Neuronal stem cell (in vitro differentiated cells): ENCODE results near the gene CD68.

Source experiments
- DNase-seq: peaks from one replicate; pipeline ENCODE4 v3.0.0-alpha.2; 2013; ENCODE audit warnings: low spot score
- H2AFZ ChIP-seq: one replicate; pipeline ENCODE4 v1.6.1; 2013; ENCODE audit warnings: mild to moderate bottlenecking, low read length, inconsistent platforms
- H2AK5ac ChIP-seq: 2 replicates; pipeline ENCODE4 v1.6.1; 2013; ENCODE audit warnings: low read depth, mild to moderate bottlenecking, inconsistent platforms, low read length, moderate library complexity, mixed read lengths
- H2BK120ac ChIP-seq: 2 replicates; pipeline ENCODE4 v1.6.1; 2013; ENCODE audit warnings: low read depth, mild to moderate bottlenecking, inconsistent platforms, low read length, moderate library complexity, mixed read lengths
- H2BK12ac ChIP-seq: one replicate; pipeline ENCODE4 v1.6.1; 2013; ENCODE audit warnings: low read length, inconsistent platforms
- H2BK15ac ChIP-seq: 2 replicates; pipeline ENCODE4 v1.6.1; 2013; ENCODE audit warnings: mild to moderate bottlenecking, low read length, inconsistent platforms, mixed read lengths
- H2BK5ac ChIP-seq: one replicate; pipeline ENCODE4 v1.6.1; 2013; ENCODE audit warnings: inconsistent platforms, mild to moderate bottlenecking, low read length, moderate library complexity
- H3K14ac ChIP-seq: one replicate; pipeline ENCODE4 v1.6.1; 2013; ENCODE audit warnings: low read length, inconsistent platforms
- H3K18ac ChIP-seq: 2 replicates; pipeline ENCODE4 v1.6.1; 2013; ENCODE audit warnings: low read length, inconsistent platforms
- H3K23ac ChIP-seq: 2 replicates; pipeline ENCODE4 v1.6.1; 2013; ENCODE audit warnings: low read depth, mild to moderate bottlenecking, mixed read lengths, low read length, inconsistent platforms; ENCODE audit not compliant: poor library complexity
- H3K27ac ChIP-seq: replicated peaks from 3 replicates; pipeline ENCODE4 v1.5.1; 2013; ENCODE audit warnings: low read length, inconsistent platforms
- H3K27me3 ChIP-seq, 3 experiments: 2 replicates each; pipeline ENCODE4 v1.6.1; 2013; ENCODE audit warnings: low read length in 3 of 3, mild to moderate bottlenecking in 2 of 3, inconsistent platforms in 1 of 3, low read depth in 1 of 3, mixed read lengths in 1 of 3, moderate library complexity in 1 of 3; ENCODE audit not compliant: control insufficient read depth in 3 of 3, insufficient read depth in 3 of 3
- H3K36me3 ChIP-seq, 2 donors: replicated peaks in 1 of 2; 2 replicates each; pipeline ENCODE4 v1.6.1; 2013; ENCODE audit warnings: low read length in 2 of 2; ENCODE audit not compliant: control insufficient read depth in 2 of 2, insufficient read depth in 2 of 2
- H3K4ac ChIP-seq: 2 replicates; pipeline ENCODE4 v1.6.1; 2013; ENCODE audit warnings: inconsistent platforms, mild to moderate bottlenecking, low read length, moderate library complexity
- H3K4me1 ChIP-seq, 2 donors: 1 replicate in 1 of 2; 2 replicates in 1 of 2; pipeline ENCODE4 v1.6.1; 2013; ENCODE audit warnings: low read length in 2 of 2, low read depth in 1 of 2; ENCODE audit not compliant: control insufficient read depth in 2 of 2, insufficient read depth in 1 of 2
- H3K4me2 ChIP-seq: one replicate; pipeline ENCODE4 v1.6.1; 2013; ENCODE audit warnings: mild to moderate bottlenecking, low read length, inconsistent platforms; ENCODE audit not compliant: insufficient read depth, poor library complexity, severe bottlenecking
- H3K4me3 ChIP-seq, 2 donors: 2 replicates each; pipeline ENCODE4 v1.5.1; 2013; ENCODE audit warnings: low read length in 2 of 2, mild to moderate bottlenecking in 2 of 2, inconsistent platforms in 1 of 2, moderate library complexity in 1 of 2
- H3K79me1 ChIP-seq: one replicate; pipeline ENCODE4 v1.6.1; 2013; ENCODE audit warnings: low read depth, mild to moderate bottlenecking, inconsistent platforms, low read length, moderate library complexity
- H3K9ac ChIP-seq: one replicate; pipeline ENCODE4 v1.6.1; 2013; ENCODE audit warnings: mild to moderate bottlenecking, low read depth, low read length, inconsistent platforms; ENCODE audit not compliant: poor library complexity
- H3K9me3 ChIP-seq, 2 donors: replicated peaks in 1 of 2; 2 replicates each; pipeline versions ENCODE3 to v1.6.1; 2013; ENCODE audit warnings: low read length in 2 of 2, mild to moderate bottlenecking in 2 of 2, inconsistent platforms in 1 of 2, low read depth in 1 of 2, mixed read lengths in 1 of 2, moderate library complexity in 1 of 2; ENCODE audit not compliant: control insufficient read depth in 2 of 2, insufficient read depth in 1 of 2
- H4K8ac ChIP-seq: one replicate; pipeline ENCODE4 v1.6.1; 2013; ENCODE audit warnings: low read depth, mild to moderate bottlenecking, inconsistent platforms, low read length, moderate library complexity
- H4K91ac ChIP-seq: one replicate; pipeline ENCODE4 v1.6.1; 2013; ENCODE audit warnings: low read length, low read depth, mild to moderate bottlenecking, inconsistent platforms; ENCODE audit not compliant: poor library complexity
- WGBS, 2 donors: extraction: QIAGEN DNeasy Blood & Tissue Kit; methylation state at CpG; one replicate each; pipeline ENCODE4 v1.1.7; 2013; ENCODE audit warnings: missing lambda C conversion rate in 2 of 2, mixed read lengths in 1 of 2; ENCODE audit not compliant: insufficient read length in 2 of 2, insufficient replicate concordance in 1 of 2; ENCODE audit errors: extremely low coverage in 2 of 2; 5-methylcytosine and 5-hydroxymethylcytosine counted together

CD68 gene

GRCh38 chr17:7589891-7590691, 10.7 kb downstream of the CD68 start, which contains the start of gene SOX15:
SOX15 (minus strand) TSS chr17:7590094; CDS start chr17:7589676, 418 bp downstream.
- H3K27ac ChIP-seq = peak within 1 kb of the TSS; percentile 95
- no peaks in the 10 kb centered on the region for H3K9me3 ChIP-seq
- H2BK5ac ChIP-seq = peak within 1 kb of the TSS; percentile 50
- H3K4ac ChIP-seq = peak within 1 kb of the TSS; percentile 30
- H2BK12ac ChIP-seq = peak within 1 kb of the TSS; percentile 24
- peak within 1 kb of the TSS; percentile 75 for H3K23ac ChIP-seq
- H3K18ac ChIP-seq = peak within 1 kb of the TSS; percentile 94
- DNase-seq = no peak
- peaks cover 11 to 35% of the 10 kb centered on the region in 2 donors for H3K4me1 ChIP-seq
- H2BK120ac ChIP-seq = peak within 1 kb of the TSS; percentile 63
- peak within 1 kb of the TSS in 1 of 2 donors; percentile 37 for H3K4me3 ChIP-seq
- no CpG with 5 or more reads among the region's 24 CpGs for WGBS, 2 donors
- no peak within 1 kb of the TSS for H4K8ac ChIP-seq
- H3K4me2 ChIP-seq = peak within 1 kb of the TSS; percentile 59
- H2AFZ ChIP-seq = no peak within 1 kb of the TSS
- H3K14ac ChIP-seq = no peak within 1 kb of the TSS
- H2BK15ac ChIP-seq = peak within 1 kb of the TSS; percentile 90
- peak within 1 kb of the TSS; percentile 99 for H2AK5ac ChIP-seq
- H3K9ac ChIP-seq = peak within 1 kb of the TSS; percentile 86
- peaks cover 54 to 94% of the 10 kb centered on the region in 2 donors for H3K36me3 ChIP-seq
- H3K79me1 ChIP-seq = peaks cover 3% of the 10 kb centered on the region
- peak within 1 kb of the TSS; percentile 73 for H4K91ac ChIP-seq
- no peaks in the 10 kb centered on the region for H3K27me3 ChIP-seq

GRCh38 chr17:7590743-7591142, 11.3 kb downstream of the CD68 start:
- peak overlapping the region; percentile 95 for H3K27ac ChIP-seq
- H3K9me3 ChIP-seq = no peaks in the 10 kb centered on the region
- H2AK5ac ChIP-seq = no peak overlapping the region
- H3K36me3 ChIP-seq = peaks cover 59 to 97% of the 10 kb centered on the region in 2 donors
- WGBS, 2 donors = no CpG with 5 or more reads among the region's 4 CpGs
- H3K9ac ChIP-seq = no peak overlapping the region
- no peak overlapping the region for H3K14ac ChIP-seq
- H4K91ac ChIP-seq = no peak overlapping the region
- no peak overlapping the region for H3K18ac ChIP-seq
- H2BK15ac ChIP-seq = no peak overlapping the region
- no peak overlapping the region for H2BK5ac ChIP-seq
- H3K27me3 ChIP-seq = no peaks in the 10 kb centered on the region
- H2BK120ac ChIP-seq = no peak overlapping the region
- H3K4me3 ChIP-seq = no peak overlapping the region
- DNase-seq = peak; percentile 74
- no peak overlapping the region for H3K23ac ChIP-seq
- no peak overlapping the region for H2AFZ ChIP-seq
- H2BK12ac ChIP-seq = no peak overlapping the region
- H3K4me1 ChIP-seq = peaks cover 11 to 35% of the 10 kb centered on the region in 2 donors
- H3K4me2 ChIP-seq = peak overlapping the region; percentile 40
- peaks cover 3% of the 10 kb centered on the region for H3K79me1 ChIP-seq
- no peak overlapping the region for H4K8ac ChIP-seq
- no peak overlapping the region for H3K4ac ChIP-seq

- peak overlapping the region; percentile 33 for H2BK12ac ChIP-seq
- no peak overlapping the region for H4K8ac ChIP-seq
- H3K4me3 ChIP-seq = no peak overlapping the region
- peak overlapping the region; percentile 56 for H3K4ac ChIP-seq
- H3K36me3 ChIP-seq = peaks cover 60 to 99% of the 10 kb centered on the region in 2 donors
- H3K4me2 ChIP-seq = no peak overlapping the region
- H3K27me3 ChIP-seq = no peaks in the 10 kb centered on the region
- no CpG with 5 or more reads among the region's 5 CpGs for WGBS, 2 donors
- DNase-seq = no peak
- peak overlapping the region; percentile 82 for H2BK5ac ChIP-seq
- H3K18ac ChIP-seq = peak overlapping the region; percentile 94
- H3K27ac ChIP-seq = peak overlapping the region; percentile 95
- peak overlapping the region; percentile 61 for H4K91ac ChIP-seq
- peak overlapping the region; percentile 10 for H2BK15ac ChIP-seq
- H3K4me1 ChIP-seq = peaks cover 11 to 35% of the 10 kb centered on the region in 2 donors
- peak overlapping the region; percentile 33 for H2AK5ac ChIP-seq
- H3K9ac ChIP-seq = no peak overlapping the region
- H3K23ac ChIP-seq = no peak overlapping the region
- H2BK120ac ChIP-seq = peak overlapping the region; percentile 33
- peaks cover 2% of the 10 kb centered on the region for H3K79me1 ChIP-seq
- no peak overlapping the region for H3K14ac ChIP-seq
- H2AFZ ChIP-seq = no peak overlapping the region
- H3K9me3 ChIP-seq = no peaks in the 10 kb centered on the region
Observed at GRCh38 chr17:7591596-7591995, 12.2 kb downstream of the CD68 start.

- H2BK12ac ChIP-seq = no peak overlapping the region
- H3K4me3 ChIP-seq = no peak overlapping the region
- no peak overlapping the region for H2BK5ac ChIP-seq
- H3K18ac ChIP-seq = peak overlapping the region; percentile 49
- peaks cover 52 to 99% of the 10 kb centered on the region in 2 donors for H3K36me3 ChIP-seq
- no peak overlapping the region for H3K9ac ChIP-seq
- H4K8ac ChIP-seq = no peak overlapping the region
- peak overlapping the region; percentile 13 for H2BK120ac ChIP-seq
- no peak overlapping the region for H2AFZ ChIP-seq
- peak overlapping the region; percentile 95 for H3K27ac ChIP-seq
- no peak overlapping the region for H3K14ac ChIP-seq
- no peak overlapping the region for H2AK5ac ChIP-seq
- no peak overlapping the region for H4K91ac ChIP-seq
- H3K79me1 ChIP-seq = no peaks in the 10 kb centered on the region
- peaks cover 11 to 35% of the 10 kb centered on the region in 2 donors for H3K4me1 ChIP-seq
- no CpG with 5 or more reads among the region's 23 CpGs for WGBS, 2 donors
- H3K4me2 ChIP-seq = no peak overlapping the region
- peak overlapping the region; percentile 83 for H2BK15ac ChIP-seq
- no peaks in the 10 kb centered on the region for H3K27me3 ChIP-seq
- H3K4ac ChIP-seq = no peak overlapping the region
- H3K23ac ChIP-seq = no peak overlapping the region
- no peaks in the 10 kb centered on the region for H3K9me3 ChIP-seq
- DNase-seq = no peak
Observed at GRCh38 chr17:7592422-7593021, 13.1 kb downstream of the CD68 start.
